HG03442 (cell line): Measurements from ENCODE around the gene HOXD12.

Source experiments
- ATAC-seq: cut with Tn5 transposase; IDR thresholded peaks from one replicate; pipeline ENCODE4 v1.9.1; 2021; ENCODE audit warnings: mild to moderate bottlenecking, moderate library complexity; ENCODE audit not compliant: unreplicated experiment

The HOXD12 gene

DNA sequence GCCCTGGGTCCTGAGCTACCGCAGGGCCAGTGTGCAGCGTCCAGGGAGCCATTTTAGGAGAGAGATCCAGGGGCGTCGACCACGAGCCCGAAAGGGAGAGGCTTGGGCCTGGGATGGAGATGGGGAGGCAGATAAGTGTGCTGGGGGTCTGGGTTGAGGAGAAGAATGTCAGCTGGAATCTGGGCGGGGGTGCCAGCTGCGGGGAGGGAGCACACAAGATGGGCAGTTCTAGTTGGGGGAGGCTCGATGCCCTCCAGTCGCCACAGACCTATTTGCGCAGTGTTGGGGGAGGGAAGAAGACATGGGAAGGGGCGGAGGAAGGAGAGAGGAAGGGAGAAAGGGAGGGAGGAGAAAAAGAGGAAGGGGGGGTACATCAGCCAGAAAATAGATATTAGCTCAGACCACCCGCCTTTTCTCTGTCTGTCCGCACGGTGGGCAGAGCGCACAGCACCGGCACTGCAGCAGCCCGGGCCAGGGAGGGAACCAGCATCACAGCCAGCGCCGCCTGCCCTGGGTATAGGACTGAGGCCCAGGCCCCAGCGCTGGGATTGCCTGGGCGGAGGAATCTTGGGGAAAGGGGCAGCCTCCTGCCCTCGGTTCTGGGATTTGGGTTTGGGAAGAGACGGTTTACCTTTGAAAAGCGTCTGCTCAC, 5.6 kb downstream of the HOXD12 start:
- ATAC-seq = no peak

DNA sequence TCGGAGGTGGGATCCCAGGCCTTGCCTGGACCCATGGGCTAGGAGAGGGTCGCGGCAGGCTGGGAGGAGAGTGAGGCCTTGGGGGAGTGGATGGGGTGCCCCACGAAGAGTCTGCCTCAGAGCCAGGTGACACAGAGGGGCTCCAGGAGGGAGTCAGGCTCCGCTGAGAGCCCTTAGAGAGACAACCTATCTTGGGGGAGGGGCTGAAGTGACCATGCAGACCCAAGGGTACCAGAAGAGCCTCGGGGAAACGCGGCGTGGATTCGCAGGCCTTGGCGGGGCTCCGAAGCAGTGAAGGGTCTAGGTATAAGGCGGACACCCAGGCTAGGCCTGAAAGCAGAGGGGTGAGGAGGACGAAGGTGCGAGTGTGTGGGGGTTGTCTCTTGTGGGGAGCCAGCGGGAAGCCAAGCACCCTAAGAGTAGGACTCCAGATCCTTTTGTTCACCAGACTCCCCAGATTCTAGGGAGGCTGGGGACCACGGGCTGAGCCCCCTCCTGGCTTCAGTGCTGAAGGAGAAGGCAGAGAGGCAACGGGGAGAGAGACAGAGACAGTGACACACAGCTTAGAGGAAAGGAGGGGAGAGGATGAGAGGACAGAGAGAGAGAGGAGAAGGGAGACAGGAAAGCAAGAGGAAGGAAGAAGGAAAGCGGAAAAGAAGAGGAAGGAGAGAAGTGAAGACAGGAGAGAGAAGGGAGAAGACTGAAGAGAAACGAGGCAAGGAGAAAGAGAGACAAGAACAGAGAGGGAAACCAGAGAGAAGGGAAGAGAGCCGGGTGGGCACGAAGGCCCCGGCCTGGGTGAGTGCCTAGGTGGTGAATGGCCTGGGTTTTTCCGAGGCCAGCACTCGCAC, 6.4 kb downstream of the HOXD12 start:
- no peak for ATAC-seq

GRCh38 chr2:176106581-176107539, 7.3 kb downstream of the HOXD12 start, which contains the start of gene HOXD11:
Gene HOXD11, plus strand, starts transcription at chr2:176107280. Its CDS starts 76 bp downstream, at chr2:176107356.
- no peak for ATAC-seq

GRCh38 chr2:176107731-176108181, 8.2 kb downstream of the HOXD12 start:
- no peak for ATAC-seq

DNA sequence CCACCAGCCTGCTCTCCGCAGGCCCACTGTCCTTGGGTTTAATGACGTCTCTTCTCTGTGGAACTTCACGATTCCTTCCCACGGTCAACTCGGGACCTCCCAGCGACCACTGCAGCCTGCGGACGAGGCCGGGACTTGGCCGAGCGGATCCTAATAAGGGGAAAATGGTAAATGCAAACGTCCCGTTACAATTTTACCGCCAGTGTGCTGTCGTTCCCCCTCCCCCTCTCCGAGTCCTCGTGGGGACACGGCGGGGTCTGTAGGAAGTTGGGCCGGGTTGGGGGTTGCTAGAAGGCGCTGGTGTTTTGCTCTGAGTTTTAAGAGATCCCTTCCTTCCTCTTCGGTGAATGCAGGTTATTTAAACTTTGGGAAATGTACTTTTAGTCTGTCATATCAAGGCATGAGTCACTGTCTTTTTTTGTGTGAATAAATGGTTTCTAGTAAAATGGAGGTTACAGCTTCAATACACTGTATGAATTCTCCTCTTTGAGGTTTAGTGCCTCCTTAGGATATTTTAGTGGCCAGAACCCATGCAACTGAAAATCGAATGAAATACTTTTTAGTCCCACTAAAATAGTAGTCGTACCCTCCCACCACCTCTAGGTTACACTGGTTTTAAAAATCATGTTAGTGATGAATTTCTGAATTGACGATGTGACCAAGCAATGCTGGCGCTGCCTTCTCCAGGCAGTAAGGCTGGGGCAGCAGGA, 9.8 kb downstream of the HOXD12 start:
- no peak for ATAC-seq

DNA sequence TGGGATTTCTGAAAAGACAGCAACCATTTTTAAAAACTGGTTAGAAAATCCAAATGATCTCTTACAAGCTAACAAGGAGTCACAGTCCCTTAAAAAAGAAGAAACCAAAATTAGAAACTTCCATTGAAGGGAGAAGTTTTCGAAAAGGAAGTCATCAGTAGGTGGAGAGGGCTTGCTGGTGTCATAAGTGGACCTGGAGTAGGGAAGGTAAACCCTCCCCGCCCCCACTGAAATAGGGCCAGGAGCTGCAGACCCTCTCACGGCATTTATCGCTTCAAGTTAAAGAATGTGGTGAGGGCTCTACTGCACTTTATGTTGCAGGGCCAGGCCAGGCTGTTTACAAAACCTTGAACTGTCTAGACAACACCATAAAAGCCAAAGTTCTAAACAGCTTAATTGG, 10.4 kb downstream of the HOXD12 start:
- ATAC-seq = no peak

GRCh38 chr2:176110415-176111308, 11.1 kb downstream of the HOXD12 start:
- ATAC-seq = no peak

GRCh38 chr2:176111309-176111663, 11.7 kb downstream of the HOXD12 start:
- ATAC-seq = no peak

DNA sequence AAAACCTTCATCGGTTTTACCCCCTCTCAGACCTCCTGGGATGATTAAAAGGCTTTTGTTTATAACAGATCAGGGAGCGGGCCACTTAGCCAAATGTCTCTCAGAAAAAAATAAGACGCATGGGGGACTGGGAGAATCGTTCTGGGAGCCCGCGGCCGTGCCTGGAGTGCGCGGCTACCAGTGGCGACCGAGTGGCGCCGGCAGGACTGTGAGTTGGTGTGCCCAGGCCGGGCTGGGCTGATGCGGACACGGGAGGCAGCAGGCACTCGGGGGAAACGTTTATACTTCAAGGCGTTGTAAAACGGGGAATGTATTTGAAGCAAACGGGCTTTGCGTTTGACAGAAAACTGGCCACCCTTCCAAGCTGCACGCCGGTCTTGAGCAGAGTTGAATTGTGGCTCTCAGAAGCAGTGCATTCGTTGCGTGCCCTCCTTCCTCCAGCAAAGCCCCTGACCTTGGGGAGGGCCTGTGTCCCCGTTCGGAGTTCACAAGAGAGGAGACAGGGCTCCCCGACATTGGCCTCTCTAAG, 12.3 kb downstream of the HOXD12 start:
- no peak for ATAC-seq

- ATAC-seq = no peak
Observed at GRCh38 chr2:176112375-176113302, 13.0 kb downstream of the HOXD12 start.

GRCh38 chr2:176114120-176114929, 14.7 kb downstream of the HOXD12 start:
- no peak for ATAC-seq

DNA sequence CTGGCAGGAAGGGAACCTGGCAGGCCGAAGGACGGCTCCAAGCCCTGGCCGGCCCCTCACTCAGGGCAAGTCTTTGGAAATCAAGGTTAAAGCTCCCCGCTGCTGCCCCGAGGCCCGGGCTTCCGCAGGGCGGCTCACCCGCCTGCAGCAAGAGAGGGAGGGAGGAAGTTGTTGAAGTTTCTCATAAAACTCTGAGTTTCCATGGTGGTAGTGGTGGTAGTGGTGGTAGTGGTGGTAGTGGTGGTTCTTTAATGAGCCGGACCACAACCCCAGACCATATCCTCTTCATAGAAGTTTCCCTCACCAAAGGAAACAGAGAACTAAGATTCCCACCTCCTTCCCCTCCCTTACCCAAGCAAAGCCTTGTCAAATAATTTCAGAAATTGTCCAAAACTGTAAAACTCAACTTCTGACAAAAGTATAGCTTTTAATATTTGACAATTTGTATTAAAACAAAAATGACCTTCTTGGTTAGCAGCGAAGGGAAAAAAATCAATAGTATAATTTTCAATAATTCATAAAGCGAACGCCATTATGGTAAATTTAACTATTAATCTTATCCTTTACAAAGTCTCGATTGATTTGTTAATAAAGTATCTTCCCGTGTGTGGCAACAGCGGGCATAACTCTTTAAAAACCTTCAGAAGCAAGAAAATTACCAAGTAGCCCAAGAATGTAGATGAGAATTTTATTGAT, 15.5 kb downstream of the HOXD12 start:
- ATAC-seq = no peak

DNA sequence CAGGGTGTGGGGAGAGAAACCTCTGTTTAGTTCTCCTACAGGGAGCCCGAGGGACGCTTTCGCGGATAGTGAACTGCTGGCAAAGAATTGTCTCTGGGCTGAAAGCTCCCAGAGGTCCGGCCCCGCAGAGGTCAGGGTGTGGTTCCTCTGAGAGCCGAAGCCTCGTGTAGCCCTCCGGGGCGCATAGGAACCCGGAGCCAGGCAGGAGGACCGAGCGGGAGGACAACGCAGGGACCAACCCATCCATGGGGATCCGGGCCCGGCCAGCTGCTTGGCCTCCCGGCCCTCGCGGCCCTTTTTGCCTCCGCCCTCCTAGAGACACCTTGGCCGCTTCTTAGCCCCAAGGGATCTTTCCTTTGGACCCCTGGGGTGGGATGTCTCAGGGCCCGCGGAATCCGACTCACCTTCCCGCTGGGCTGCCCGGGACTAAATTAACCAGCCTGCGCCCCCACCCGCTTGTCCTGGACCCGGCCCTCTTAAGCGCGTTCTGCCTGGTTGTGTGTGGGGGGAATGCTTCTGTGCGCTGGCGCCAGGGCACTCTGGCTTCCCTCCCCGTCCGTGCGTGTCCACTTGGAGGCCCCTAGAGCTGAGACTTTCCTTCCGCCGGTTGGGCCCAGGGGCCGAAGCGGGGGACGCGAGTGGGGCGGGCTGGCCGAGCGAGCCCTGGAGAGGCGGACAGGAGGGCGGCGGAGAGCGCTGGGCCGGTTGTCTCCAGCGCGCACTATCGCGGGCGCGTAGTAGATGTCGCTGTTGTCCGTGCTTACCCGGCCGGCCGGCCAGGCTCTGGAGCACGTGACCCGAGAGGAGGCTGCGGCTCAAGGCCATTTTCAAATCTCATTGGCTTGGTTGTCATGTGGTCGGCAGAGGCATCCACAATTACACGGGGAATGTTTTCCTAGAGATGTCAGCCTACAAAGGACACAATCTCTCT, 16.6 kb downstream of the HOXD12 start, which contains the start of gene HOXD10:
Gene HOXD10, plus strand, starts transcription at position 896 of the 931 bp plus-strand sequence. CDS start 56 bp downstream, outside the sequence.
- no peak for ATAC-seq

DNA sequence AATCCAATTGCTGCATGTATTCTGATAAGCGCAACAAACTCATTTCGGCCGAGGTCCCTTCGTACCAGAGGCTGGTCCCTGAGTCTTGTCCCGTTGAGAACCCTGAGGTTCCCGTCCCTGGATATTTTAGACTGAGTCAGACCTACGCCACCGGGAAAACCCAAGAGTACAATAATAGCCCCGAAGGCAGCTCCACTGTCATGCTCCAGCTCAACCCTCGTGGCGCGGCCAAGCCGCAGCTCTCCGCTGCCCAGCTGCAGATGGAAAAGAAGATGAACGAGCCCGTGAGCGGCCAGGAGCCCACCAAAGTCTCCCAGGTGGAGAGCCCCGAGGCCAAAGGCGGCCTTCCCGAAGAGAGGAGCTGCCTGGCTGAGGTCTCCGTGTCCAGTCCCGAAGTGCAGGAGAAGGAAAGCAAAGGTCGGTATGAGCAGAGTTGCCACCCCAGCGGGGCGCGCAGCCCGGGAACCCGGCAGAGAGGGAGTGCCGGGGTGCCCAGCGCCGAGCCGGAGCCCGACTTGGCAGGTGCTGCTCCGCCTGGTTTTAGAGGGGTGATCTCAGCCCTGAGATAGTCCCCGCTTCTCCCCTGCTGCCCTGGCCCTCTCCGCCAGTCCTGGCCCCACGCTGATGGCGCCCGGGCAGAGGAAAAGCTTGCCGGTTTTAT, 17.7 kb downstream of the HOXD12 start:
- ATAC-seq = no peak

DNA sequence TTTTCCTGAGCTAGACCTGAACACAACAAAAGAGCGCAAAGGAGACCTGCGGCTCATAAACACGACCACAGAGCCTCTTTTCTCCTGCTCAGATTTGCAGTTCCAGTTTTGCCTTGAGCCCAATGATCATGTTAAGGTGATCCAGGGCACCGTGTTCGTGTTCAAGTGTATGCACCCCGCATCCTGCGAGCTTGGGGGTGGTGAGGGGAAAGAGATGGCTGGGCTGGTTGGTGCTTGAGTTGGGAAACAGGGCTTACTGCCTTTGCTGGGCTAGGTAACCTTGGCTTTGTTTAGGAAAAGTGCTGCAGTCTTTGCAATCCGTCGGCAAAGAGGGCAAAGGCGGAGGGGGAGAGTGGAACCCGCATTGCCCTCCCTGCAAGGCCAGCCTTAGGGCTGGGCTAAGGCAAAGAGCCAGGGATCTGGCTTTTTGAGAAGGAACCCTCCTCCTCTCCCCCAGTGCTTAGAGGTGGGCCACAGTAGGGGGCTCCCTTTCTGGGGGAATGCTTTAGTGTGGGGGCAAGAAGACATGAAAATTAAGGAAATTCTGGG, 18.3 kb downstream of the HOXD12 start:
- ATAC-seq = no peak
